CD14-positive monocyte (primary cell): Measurements from ENCODE around the gene ZNF414. TPM values are rescaled to one million over a fixed set of nuclear protein-coding genes. Genes with fewer than 3 reads are reported as not detected.
A peak's percentile ranks its signal among the peaks of the same experiment; 100 is the strongest.

Experiments
- DNase-seq, 3 donors: peaks; one replicate each; pipeline ENCODE4 v3.0.0-alpha.2; 2011 to 2022
- H2AFZ ChIP-seq: 2 replicates; pipeline ENCODE4 v1.6.0; 2012; ENCODE audit warnings: mild to moderate bottlenecking, low read depth, low read length, inconsistent platforms; ENCODE audit not compliant: insufficient read depth, poor library complexity, severe bottlenecking
- H3K27ac ChIP-seq, 2 donors: 1 replicate in 1 of 2; 2 replicates in 1 of 2; pipeline ENCODE4 v1.5.1; 2012 to 2013; ENCODE audit warnings: low read length in 2 of 2, control low read depth in 1 of 2, inconsistent platforms in 1 of 2, low read depth in 1 of 2, mild to moderate bottlenecking in 1 of 2
- H3K27me3 ChIP-seq, 2 donors: one replicate each; pipeline versions ENCODE4 v1.6.0 to v1.6.1; 2011 to 2013; ENCODE audit warnings: low read length in 2 of 2; ENCODE audit not compliant: control insufficient read depth in 2 of 2, insufficient read depth in 2 of 2
- H3K36me3 ChIP-seq, 2 donors: replicated peaks in 1 of 2; 1 replicate in 1 of 2; 2 replicates in 1 of 2; pipeline versions ENCODE4 v1.5.1 to v1.6.1; 2012 to 2013; ENCODE audit warnings: low read length in 2 of 2, control low read depth in 1 of 2, inconsistent platforms in 1 of 2, mild to moderate bottlenecking in 1 of 2; ENCODE audit not compliant: insufficient read depth in 2 of 2, control insufficient read depth in 1 of 2
- H3K4me1 ChIP-seq, 2 donors: 1 replicate in 1 of 2; 2 replicates in 1 of 2; pipeline versions ENCODE4 v1.5.1 to v1.6.1; 2012 to 2013; ENCODE audit warnings: low read length in 2 of 2, control low read depth in 1 of 2, inconsistent platforms in 1 of 2, mild to moderate bottlenecking in 1 of 2, moderate library complexity in 1 of 2; ENCODE audit not compliant: insufficient read depth in 2 of 2, control insufficient read depth in 1 of 2
- H3K4me2 ChIP-seq: replicated peaks from 2 replicates; pipeline ENCODE3; 2012; ENCODE audit warnings: low read length, moderate library complexity, mild to moderate bottlenecking; ENCODE audit not compliant: poor library complexity, severe bottlenecking; ENCODE audit errors: extremely low read depth
- H3K4me3 ChIP-seq, 3 experiments: fragments of 200-600 bp in 1 of 3; sonication (generic) in 1 of 3; replicated peaks in 1 of 3; 1 replicate in 2 of 3; 2 replicates in 1 of 3; pipeline ENCODE4 v1.5.1; 2011 to 2013; ENCODE audit warnings: low read length in 3 of 3, mild to moderate bottlenecking in 3 of 3, control low read depth in 2 of 3, low read depth in 2 of 3, inconsistent platforms in 1 of 3, moderate library complexity in 1 of 3
- H3K79me2 ChIP-seq: 2 replicates; pipeline ENCODE4 v1.6.0; 2012; ENCODE audit warnings: mild to moderate bottlenecking, control low read depth, inconsistent platforms, low read length, moderate library complexity; ENCODE audit not compliant: insufficient read depth
- H3K9ac ChIP-seq: 2 replicates; pipeline ENCODE4 v1.6.0; 2017; ENCODE audit warnings: low read length, mild to moderate bottlenecking; ENCODE audit not compliant: insufficient read depth, poor library complexity, severe bottlenecking
- H3K9me3 ChIP-seq, 2 donors: replicated peaks in 1 of 2; 1 replicate in 1 of 2; 2 replicates in 1 of 2; pipeline versions ENCODE4 v1.5.1 to v1.6.1; 2012 to 2013; ENCODE audit warnings: low read length in 2 of 2, control low read depth in 1 of 2; ENCODE audit not compliant: control insufficient read depth in 1 of 2, insufficient read depth in 1 of 2
- H4K20me1 ChIP-seq: 2 replicates; pipeline ENCODE4 v1.6.0; 2012; ENCODE audit warnings: mild to moderate bottlenecking, low read length, control low read depth, moderate library complexity; ENCODE audit not compliant: insufficient read depth
- H3K27ac Mint-ChIP-seq, 7 donors: one replicate each; pipeline ENCODE4 v1.8.0; 2020; ENCODE audit warnings: mild to moderate bottlenecking in 7 of 7, mixed read lengths in 7 of 7, moderate library complexity in 6 of 7, inconsistent platforms in 2 of 7
- H3K27me3 Mint-ChIP-seq, 3 donors: one replicate each; pipeline ENCODE4 v1.8.0; 2021 to 2022; ENCODE audit warnings: low read depth in 3 of 3, mild to moderate bottlenecking in 3 of 3, mixed read lengths in 3 of 3, moderate library complexity in 3 of 3, inconsistent platforms in 1 of 3
- H3K36me3 Mint-ChIP-seq, 2 donors: one replicate each; pipeline ENCODE4 v1.8.0; 2020; ENCODE audit warnings: mixed read lengths in 2 of 2, inconsistent platforms in 1 of 2, mild to moderate bottlenecking in 1 of 2
- H3K4me1 Mint-ChIP-seq: one replicate; pipeline ENCODE4 v1.8.0; 2020; ENCODE audit warnings: mild to moderate bottlenecking, mixed read lengths
- H3K4me3 Mint-ChIP-seq, 2 donors: one replicate each; pipeline ENCODE4 v1.8.0; 2020; ENCODE audit warnings: mild to moderate bottlenecking in 2 of 2, mixed read lengths in 2 of 2, moderate library complexity in 1 of 2
- H3K9me3 Mint-ChIP-seq, 7 donors: one replicate each; pipeline ENCODE4 v1.8.0; 2020 to 2022; ENCODE audit warnings: mixed read lengths in 7 of 7, mild to moderate bottlenecking in 6 of 7, moderate library complexity in 6 of 7, inconsistent platforms in 2 of 7
- WGBS: methylation state at CpG from one replicate; pipeline ENCODE4 v1.1.5; 2013; ENCODE audit warnings: missing lambda C conversion rate; ENCODE audit not compliant: insufficient coverage; 5-methylcytosine and 5-hydroxymethylcytosine counted together
- intact Hi-C, 2 donors: fragments of 100-400 bp; cut with micrococcal nuclease; formaldehyde crosslinking; loops; one replicate each; pipeline versions ENCODE4 v1.15.0 to v1.15.1; 2023
- polyA plus RNA-seq, 3 donors: library from polyadenylated mRNA; depleted of rRNA in 1 of 3; unstranded in 2 of 3; stranded (reverse) in 1 of 3; fragments of 300-500 nt in 2 of 3; fragments of >200 nt in 1 of 3; fragmentation: Illumina TruSeq in 2 of 3; gene quantifications; 1 replicate in 2 of 3; 2 replicates in 1 of 3; pipeline ENCODE4 v1.2.3, GENCODE V29; 2012 to 2021
- TF ChIP-seq, protein P1 (sequence below): fragments of 200-600 bp; IDR thresholded peaks from one replicate; pipeline ENCODE4 v1.8.0; 2022; ENCODE audit warnings: antibody characterized with exemption, mild to moderate bottlenecking

Gene ZNF414
- polyA plus RNA-seq, 3 donors, result 4.1 to 21.1 (median 4.7) TPM

DNA sequence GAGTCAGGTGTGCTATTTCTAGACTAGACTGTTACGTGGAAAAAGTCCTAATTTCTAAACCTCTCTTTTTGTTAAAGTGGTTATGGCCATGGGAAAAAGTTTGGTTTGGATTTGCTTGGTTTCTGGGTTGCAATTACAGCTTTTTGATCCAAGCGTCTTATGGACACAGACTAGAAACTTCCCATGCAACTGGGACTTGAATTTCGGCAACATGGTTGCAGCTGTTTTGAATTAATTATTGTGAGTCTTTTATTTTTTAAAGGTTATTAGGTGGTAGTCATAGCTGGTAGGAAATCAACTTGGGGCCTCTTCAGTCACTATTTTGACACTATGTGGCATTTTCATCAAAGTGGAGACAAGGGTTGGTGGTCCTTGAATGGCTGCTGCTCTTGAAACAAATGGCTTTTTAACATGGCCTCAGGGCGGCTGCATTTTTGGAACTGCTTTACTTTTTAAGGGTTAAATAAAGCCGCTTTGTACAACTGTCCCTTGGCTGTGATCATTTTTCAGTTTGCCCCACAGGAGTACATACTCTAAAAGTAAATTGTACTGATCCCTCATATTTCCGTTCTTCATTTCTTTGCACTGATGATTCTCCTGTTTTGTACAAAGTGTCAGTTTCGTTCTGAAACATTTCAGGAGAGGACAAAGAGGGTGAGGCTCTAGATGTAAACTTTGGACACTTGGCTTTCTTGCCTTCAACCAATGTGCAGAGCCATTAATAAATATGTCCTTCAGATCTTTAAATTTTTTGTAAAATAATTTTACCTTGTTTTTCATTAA lies 53.3 kb downstream of the ZNF414 start:
- no peak overlapping the region for H3K4me3 ChIP-seq
- H3K4me1 ChIP-seq, result no peaks in the 10 kb centered on the region
- peaks cover 68 to 100% of the 10 kb centered on the region in 2 donors for H3K36me3 ChIP-seq
- H4K20me1 ChIP-seq, result peaks cover 100% of the 10 kb centered on the region
- DNase-seq, result no peak
- Mint-ChIP-seq H3K9me3 (no peaks in the 10 kb centered on the region), H3K4me3 (no peak overlapping the region), H3K27ac (peak overlapping the region in 1 of 7 donors; percentile 9), H3K36me3 (peaks cover 77 to 86% of the 10 kb centered on the region in 2 donors), H3K27me3 (peaks cover 0 to 3% (median 2%) of the 10 kb centered on the region in 3 donors), H3K4me1 (no peaks in the 10 kb centered on the region)
- H3K27me3 ChIP-seq, result no peaks in the 10 kb centered on the region
- H3K9ac ChIP-seq, result no peak overlapping the region
- H2AFZ ChIP-seq, result no peak overlapping the region
- 90% methylated on average over 2 of the region's 7 CpGs for WGBS
- TF ChIP-seq, protein P1, sequence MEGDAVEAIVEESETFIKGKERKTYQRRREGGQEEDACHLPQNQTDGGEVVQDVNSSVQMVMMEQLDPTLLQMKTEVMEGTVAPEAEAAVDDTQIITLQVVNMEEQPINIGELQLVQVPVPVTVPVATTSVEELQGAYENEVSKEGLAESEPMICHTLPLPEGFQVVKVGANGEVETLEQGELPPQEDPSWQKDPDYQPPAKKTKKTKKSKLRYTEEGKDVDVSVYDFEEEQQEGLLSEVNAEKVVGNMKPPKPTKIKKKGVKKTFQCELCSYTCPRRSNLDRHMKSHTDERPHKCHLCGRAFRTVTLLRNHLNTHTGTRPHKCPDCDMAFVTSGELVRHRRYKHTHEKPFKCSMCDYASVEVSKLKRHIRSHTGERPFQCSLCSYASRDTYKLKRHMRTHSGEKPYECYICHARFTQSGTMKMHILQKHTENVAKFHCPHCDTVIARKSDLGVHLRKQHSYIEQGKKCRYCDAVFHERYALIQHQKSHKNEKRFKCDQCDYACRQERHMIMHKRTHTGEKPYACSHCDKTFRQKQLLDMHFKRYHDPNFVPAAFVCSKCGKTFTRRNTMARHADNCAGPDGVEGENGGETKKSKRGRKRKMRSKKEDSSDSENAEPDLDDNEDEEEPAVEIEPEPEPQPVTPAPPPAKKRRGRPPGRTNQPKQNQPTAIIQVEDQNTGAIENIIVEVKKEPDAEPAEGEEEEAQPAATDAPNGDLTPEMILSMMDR, result no peak
- H3K79me2 ChIP-seq, result peaks cover 100% of the 10 kb centered on the region
- intact Hi-C loops, result no loop called here
- peak overlapping the region in 1 of 2 donors; percentile 29 for H3K27ac ChIP-seq
- no peaks in the 10 kb centered on the region for H3K9me3 ChIP-seq
- no peak overlapping the region for H3K4me2 ChIP-seq

Other genes starting within 250 kb of the ZNF414 start
- 1 to 10 TPM in 2 of 3 donors, under 1 TPM in 1; 0.72 to 2.5 (median 1.0) TPM for gene CD320, start 205.8 kb downstream of the ZNF414 start, polyA plus RNA-seq
- gene NDUFA7, start 192.8 kb downstream of the ZNF414 start, polyA plus RNA-seq, result 100 to 1,000 TPM in 2 of 3 donors, 10 to 100 TPM in 1; 49.9 to 153 (median 133) TPM
- 1,000 to 10,000 TPM in 1 of 3 donors, 100 to 1,000 TPM in 2; 539 to 1,104 (median 984) TPM for gene RPS28, start 192.7 kb downstream of the ZNF414 start, polyA plus RNA-seq
- gene KANK3, start 170.9 kb downstream of the ZNF414 start, polyA plus RNA-seq, result under 1 TPM in 1 of 3 donors, not detected in 2; 0.15 TPM
- gene ANGPTL4, start 150.0 kb downstream of the ZNF414 start, polyA plus RNA-seq, result not detected
- 100 to 1,000 TPM in 1 of 3 donors, 10 to 100 TPM in 2; 36.5 to 128 (median 45.4) TPM for gene RAB11B, start 123.8 kb downstream of the ZNF414 start, polyA plus RNA-seq
- gene MARCHF2, start 100.9 kb downstream of the ZNF414 start, polyA plus RNA-seq, result 100 to 1,000 TPM in 1 of 3 donors, 10 to 100 TPM in 2; 47.8 to 117 (median 90.8) TPM
- gene HNRNPM, start 69.2 kb downstream of the ZNF414 start, polyA plus RNA-seq, result 100 to 1,000 TPM in 2 of 3 donors, 10 to 100 TPM in 1; 77.0 to 121 (median 116) TPM
- gene PRAM1, start 11.5 kb downstream of the ZNF414 start, polyA plus RNA-seq, result 100 to 1,000 TPM in 1 of 3 donors, 10 to 100 TPM in 2; 43.3 to 264 (median 69.0) TPM
- gene MYO1F, start 63.3 kb upstream of the ZNF414 start, polyA plus RNA-seq, result 100 to 1,000 TPM; 121 to 707 (median 197) TPM
- 1 to 10 TPM in 1 of 3 donors, not detected in 2; 2.3 TPM for gene ADAMTS10, start 96.5 kb upstream of the ZNF414 start, polyA plus RNA-seq
- gene NFILZ, start 116.5 kb upstream of the ZNF414 start, polyA plus RNA-seq, result not detected
- not detected for gene ACTL9, start 184.6 kb upstream of the ZNF414 start, polyA plus RNA-seq
- gene OR2Z1, start 207.5 kb upstream of the ZNF414 start, polyA plus RNA-seq, result not detected